OCI-LY7 (cell line): ENCODE results near the gene PPP1R9A. TPM values are rescaled to one million over a fixed set of nuclear protein-coding genes. Genes with fewer than 3 reads are reported as not detected.

Source experiments
- BruUV-seq: library from RNA; stranded (reverse); fragments of 400-500 nt; replicated peaks from 2 replicates; lab custom pipeline; 2021; lab: Mats Ljungman, UMichigan
- CTCF ChIA-PET: fragments of 300-600 bp; sonication (Branson Sonifier 250); formaldehyde crosslinking; loops from one replicate; lab custom pipeline; 2022; ENCODE audit warnings: antibody characterized with exemption; ENCODE audit not compliant: unreplicated experiment; lab: Charles Lee
- POLR2A ChIA-PET: fragments of 300-600 bp; sonication (Branson Sonifier 250); formaldehyde crosslinking; loops from one replicate; lab custom pipeline; 2022; ENCODE audit warnings: antibody characterized with exemption; lab: Charles Lee
- DNase-seq: peaks from one replicate; pipeline ENCODE4 v3.0.0-alpha.2; 2015; ENCODE audit warnings: low spot score
- H2AFZ ChIP-seq: fragments of 200-600 bp; sonication (generic), shearing (Covaris generic); 2 replicates; pipeline ENCODE4 v1.6.1; 2014; ENCODE audit warnings: mild to moderate bottlenecking, antibody characterized with exemption, low read length, moderate library complexity
- H3K27ac ChIP-seq: fragments of 200-600 bp; sonication (generic); 2 replicates; pipeline ENCODE4 v1.5.1; 2014; ENCODE audit warnings: mixed run types, low read depth, mild to moderate bottlenecking, moderate library complexity, low read length, inconsistent platforms; ENCODE audit not compliant: poor library complexity, severe bottlenecking
- H3K36me3 ChIP-seq: fragments of 200-600 bp; sonication (generic); 2 replicates; pipeline ENCODE4 v1.6.1; 2014; ENCODE audit warnings: mild to moderate bottlenecking, antibody characterized with exemption, low read length, moderate library complexity, mixed read lengths; ENCODE audit not compliant: insufficient read depth
- H3K4me1 ChIP-seq: fragments of 200-600 bp; sonication (generic); 2 replicates; pipeline ENCODE4 v1.5.1; 2014; ENCODE audit warnings: mild to moderate bottlenecking, low read length; ENCODE audit not compliant: insufficient read depth, poor library complexity, severe bottlenecking
- H3K4me2 ChIP-seq: fragments of 200-600 bp; sonication (generic); 2 replicates; pipeline ENCODE4 v1.6.1; 2014; ENCODE audit warnings: mild to moderate bottlenecking, low read length
- H3K4me3 ChIP-seq: fragments of 200-600 bp; sonication (generic); 2 replicates; pipeline ENCODE4 v1.5.1; 2014; ENCODE audit warnings: mild to moderate bottlenecking, low read depth, low read length; ENCODE audit not compliant: poor library complexity, severe bottlenecking
- H3K79me2 ChIP-seq: fragments of 200-600 bp; sonication (generic); 2 replicates; pipeline ENCODE4 v1.6.1; 2016; ENCODE audit warnings: low read depth, mild to moderate bottlenecking, low read length, moderate library complexity, mixed read lengths; ENCODE audit not compliant: insufficient read depth
- H3K9me2 ChIP-seq: fragments of 200-600 bp; sonication (generic); 2 replicates; pipeline ENCODE4 v1.6.1; 2016; ENCODE audit warnings: mild to moderate bottlenecking, low read length, mixed read lengths; ENCODE audit not compliant: insufficient read depth
- H3K9me3 ChIP-seq: fragments of 200-600 bp; sonication (generic); 2 replicates; pipeline ENCODE4 v1.6.1; 2014; ENCODE audit warnings: mild to moderate bottlenecking, mixed run types, low read length, mixed read lengths
- H4K20me1 ChIP-seq: fragments of 200-600 bp; sonication (generic); 2 replicates; pipeline ENCODE4 v1.6.1; 2014; ENCODE audit warnings: mild to moderate bottlenecking, antibody characterized with exemption, low read length, moderate library complexity, mixed read lengths; ENCODE audit not compliant: insufficient read depth
- EZH2phosphoT487 ChIP-seq: fragments of 200-600 bp; sonication (generic); IDR thresholded peaks from 2 replicates; pipeline ENCODE4 v1.6.1; 2018; ENCODE audit warnings: low read depth, borderline replicate concordance, mild to moderate bottlenecking, mixed run types, antibody characterized with exemption, low read length, moderate library complexity, mixed read lengths
- intact Hi-C: fragments of 100-400 bp; cut with micrococcal nuclease; formaldehyde crosslinking; loops from one replicate; pipeline ENCODE4 v1.10.0; 2022; ENCODE audit not compliant: unreplicated experiment
- total RNA-seq, 2 experiments: library from RNA; depleted of rRNA in 1 of 2; stranded (reverse); fragments of >200 nt in 1 of 2; shearing (Covaris generic) in 1 of 2; gene quantifications; 2 replicates each; pipeline ENCODE4 v1.2.3, GENCODE V29; 2014 to 2022
- TF ChIP-seq, protein P1 (sequence below): fragments of 200-600 bp; sonication (generic); conservative IDR thresholded peaks from 2 replicates; pipeline ENCODE4 v1.5.1; 2014; ENCODE audit warnings: mild to moderate bottlenecking, antibody characterized with exemption, low read length, moderate library complexity, mixed read lengths

PPP1R9A gene
- total RNA-seq, 2 experiments from 2014 or later = not detected

DNA sequence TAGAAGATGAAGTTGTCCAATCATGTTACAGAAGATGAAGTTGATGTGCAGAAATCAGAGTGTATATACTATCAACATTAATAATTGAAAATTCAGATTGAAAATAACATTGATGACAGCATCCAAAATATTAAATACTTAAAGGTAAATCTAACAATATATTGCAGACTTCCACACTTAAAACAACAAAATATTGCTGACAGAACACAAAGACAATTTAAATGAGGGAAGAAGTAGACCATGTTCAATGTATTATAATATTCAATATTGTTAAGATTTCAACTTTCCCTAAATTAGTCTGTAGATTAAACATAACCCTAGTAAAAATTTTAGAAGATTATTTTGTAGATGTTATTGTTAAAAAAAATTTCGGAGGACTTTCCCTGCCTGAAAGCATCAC, 265.0 kb downstream of the PPP1R9A start:
- no peak overlapping the region for H2AFZ ChIP-seq
- CTCF ChIA-PET = no interaction called here
- H3K4me3 ChIP-seq = no peak overlapping the region
- no TSS peak for BruUV-seq
- H3K79me2 ChIP-seq = no peaks in the 10 kb centered on the region
- no peak overlapping the region for H3K27ac ChIP-seq
- H3K4me2 ChIP-seq = no peak overlapping the region
- intact Hi-C loops = no loop called here
- H3K9me2 ChIP-seq = no peaks in the 10 kb centered on the region
- POLR2A ChIA-PET = no interaction called here
- no peaks in the 10 kb centered on the region for H3K9me3 ChIP-seq
- H4K20me1 ChIP-seq = no peaks in the 10 kb centered on the region
- no peak for DNase-seq
- TF ChIP-seq, protein P1, sequence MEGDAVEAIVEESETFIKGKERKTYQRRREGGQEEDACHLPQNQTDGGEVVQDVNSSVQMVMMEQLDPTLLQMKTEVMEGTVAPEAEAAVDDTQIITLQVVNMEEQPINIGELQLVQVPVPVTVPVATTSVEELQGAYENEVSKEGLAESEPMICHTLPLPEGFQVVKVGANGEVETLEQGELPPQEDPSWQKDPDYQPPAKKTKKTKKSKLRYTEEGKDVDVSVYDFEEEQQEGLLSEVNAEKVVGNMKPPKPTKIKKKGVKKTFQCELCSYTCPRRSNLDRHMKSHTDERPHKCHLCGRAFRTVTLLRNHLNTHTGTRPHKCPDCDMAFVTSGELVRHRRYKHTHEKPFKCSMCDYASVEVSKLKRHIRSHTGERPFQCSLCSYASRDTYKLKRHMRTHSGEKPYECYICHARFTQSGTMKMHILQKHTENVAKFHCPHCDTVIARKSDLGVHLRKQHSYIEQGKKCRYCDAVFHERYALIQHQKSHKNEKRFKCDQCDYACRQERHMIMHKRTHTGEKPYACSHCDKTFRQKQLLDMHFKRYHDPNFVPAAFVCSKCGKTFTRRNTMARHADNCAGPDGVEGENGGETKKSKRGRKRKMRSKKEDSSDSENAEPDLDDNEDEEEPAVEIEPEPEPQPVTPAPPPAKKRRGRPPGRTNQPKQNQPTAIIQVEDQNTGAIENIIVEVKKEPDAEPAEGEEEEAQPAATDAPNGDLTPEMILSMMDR = no peak
- no peak for TF ChIP-seq EZH2phosphoT487
- H3K36me3 ChIP-seq = no peaks in the 10 kb centered on the region
- no peaks in the 10 kb centered on the region for H3K4me1 ChIP-seq

DNA sequence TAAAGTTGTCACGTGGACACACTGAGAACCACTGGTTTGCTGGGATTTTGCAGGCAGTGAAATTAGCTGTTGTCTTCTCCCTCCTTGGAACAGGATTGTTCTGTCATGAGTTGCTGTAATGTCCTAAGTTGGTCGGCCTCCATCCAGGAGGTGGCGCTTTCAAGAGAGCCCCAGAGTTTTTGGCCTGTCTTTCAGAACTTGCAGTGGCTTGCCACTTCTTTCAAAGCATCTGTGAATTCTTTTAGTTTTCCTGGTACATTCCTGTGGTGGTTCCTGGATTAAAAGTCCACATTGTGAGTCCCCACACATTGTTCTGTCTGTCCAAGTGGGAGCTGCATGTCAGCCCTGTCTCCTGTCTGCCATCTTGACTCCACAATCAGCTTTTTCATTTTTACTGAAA, 283.1 kb downstream of the PPP1R9A start:
- H3K9me3 ChIP-seq = no peaks in the 10 kb centered on the region
- no TSS peak for BruUV-seq
- H3K4me3 ChIP-seq = no peak overlapping the region
- no peaks in the 10 kb centered on the region for H3K4me1 ChIP-seq
- no peaks in the 10 kb centered on the region for H3K9me2 ChIP-seq
- intact Hi-C loops = no loop called here
- no peaks in the 10 kb centered on the region for H3K36me3 ChIP-seq
- no peak overlapping the region for H3K4me2 ChIP-seq
- TF ChIP-seq EZH2phosphoT487 = no peak
- TF ChIP-seq, protein P1 = peak; percentile 51
- ChIA-PET POLR2A (interaction anchor here (0.7 kb wide), 1 partner anchor 1193 kb away, joined by 3 read pairs; no protein-coding TSS in a partner anchor), CTCF (no interaction called here)
- H3K79me2 ChIP-seq = no peaks in the 10 kb centered on the region
- no peaks in the 10 kb centered on the region for H4K20me1 ChIP-seq
- H2AFZ ChIP-seq = no peak overlapping the region; the same call in 1 of the 2 replicates
- DNase-seq = no peak
- no peak overlapping the region for H3K27ac ChIP-seq

DNA sequence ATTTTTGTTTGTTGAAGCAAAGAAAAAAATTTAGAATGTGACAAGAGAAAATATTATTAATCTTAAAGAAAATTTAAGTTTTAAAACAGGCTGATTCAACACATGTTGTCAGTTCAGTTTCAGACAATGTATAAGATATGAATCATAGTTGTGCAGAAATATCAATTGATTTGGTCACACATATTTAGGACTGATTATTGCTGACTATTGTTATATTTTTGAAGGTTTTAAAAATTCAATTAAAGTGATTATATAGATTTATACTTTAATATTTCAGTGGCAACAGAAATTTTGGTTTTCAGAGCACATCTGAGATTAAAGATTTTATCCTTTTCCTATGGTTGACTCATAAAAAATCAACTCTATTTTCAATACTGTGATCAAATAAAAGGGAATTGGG, 284.4 kb downstream of the PPP1R9A start:
- Histone ChIP-seq H3K79me2 (no peaks in the 10 kb centered on the region), H3K4me1 (no peaks in the 10 kb centered on the region), H3K9me2 (no peaks in the 10 kb centered on the region), H3K4me3 (no peak overlapping the region), H3K36me3 (no peaks in the 10 kb centered on the region), H2AFZ (no peak overlapping the region), H3K27ac (no peak overlapping the region), H3K4me2 (no peak overlapping the region), H4K20me1 (no peaks in the 10 kb centered on the region), H3K9me3 (no peaks in the 10 kb centered on the region)
- no TSS peak for BruUV-seq
- no peak for TF ChIP-seq EZH2phosphoT487
- TF ChIP-seq, protein P1 = no peak
- intact Hi-C loops = no loop called here
- ChIA-PET POLR2A (no interaction called here), CTCF (no interaction called here)
- no peak for DNase-seq
